ENCODE measurements around the gene SLC6A4. TPM values are rescaled to one million over a fixed set of nuclear protein-coding genes. Genes with fewer than 3 reads are reported as not detected.

SLC6A4 gene
- total RNA-seq, 1 experiment from 2014 or later, result 20.6 TPM

GRCh38 chr17:30221346-30221745 lies 14.2 kb downstream of the SLC6A4 start:
- H3K4me3 Mint-ChIP-seq (ENCODE audit: unreplicated experiment), result no peak overlapping the region
- Histone ChIP-seq H3K9me3 (no peaks in the 10 kb centered on the region), H3K4me3 (ENCODE audit: low read depth, low read length) (no peak overlapping the region), H3K27me3 (replicated peaks; ENCODE audit: control insufficient read depth, insufficient read depth, low read length) (no peaks in the 10 kb centered on the region), H3K36me3 (ENCODE audit: control insufficient read depth, insufficient read depth, low read length) (no peaks in the 10 kb centered on the region; the same call in none of the 2 replicates), H3K4me1 (peaks cover 63% of the 10 kb centered on the region)
- no TSS peak for BruUV-seq (replicated peaks)
- no peak for DNase-seq
- H3K36me3 Mint-ChIP-seq (ENCODE audit: insufficient read depth, unreplicated experiment), result peaks cover 32% of the 10 kb centered on the region
- H3K4me1 Mint-ChIP-seq (ENCODE audit: low read depth, unreplicated experiment), result peaks cover 62% of the 10 kb centered on the region
- TF ChIP-seq CTCF (IDR thresholded peaks at IDR 0.05; ENCODE audit: insufficient read depth in 1 of 2, low read depth in 1 of 2, low read length in 1 of 2, severe bottlenecking in 1 of 2, unreplicated experiment in 1 of 2), result no peak
- ChIA-PET CTCF (no interaction called here), POLR2A (no interaction called here)
- no peaks in the 10 kb centered on the region for H3K9me3 Mint-ChIP-seq (ENCODE audit: unreplicated experiment)
- H3K27ac Mint-ChIP-seq (ENCODE audit: unreplicated experiment), result peak overlapping the region; percentile 93
- intact Hi-C loops (cut with micrococcal nuclease; ENCODE audit: unreplicated experiment), result no loop called here
- H3K27me3 Mint-ChIP-seq (ENCODE audit: insufficient read depth, unreplicated experiment), result no peaks in the 10 kb centered on the region

DNA sequence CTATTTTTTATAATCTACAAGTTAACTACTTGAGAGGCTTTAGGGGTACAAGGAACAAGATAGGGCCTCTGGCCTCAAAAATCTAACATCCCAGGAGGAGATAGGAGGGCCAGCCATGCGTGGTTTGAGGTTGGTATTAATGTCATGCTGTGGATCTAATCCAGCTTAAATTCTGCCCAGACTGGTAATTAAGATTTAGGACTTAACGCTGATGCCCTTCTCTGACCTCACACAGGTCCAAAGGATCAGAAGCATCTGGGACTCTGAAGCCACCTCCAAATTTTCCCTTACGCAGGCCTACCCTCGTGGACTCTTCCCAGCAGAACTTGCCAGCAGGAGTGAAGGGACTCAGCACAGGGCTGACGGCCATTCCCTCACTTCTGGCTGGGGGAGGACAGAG lies 15.1 kb downstream of the SLC6A4 start:
- TF ChIP-seq CTCF (IDR thresholded peaks at IDR 0.05; ENCODE audit: insufficient read depth in 1 of 2, low read depth in 1 of 2, low read length in 1 of 2, severe bottlenecking in 1 of 2, unreplicated experiment in 1 of 2), result no peak
- Histone ChIP-seq H3K4me1 (peaks cover 58% of the 10 kb centered on the region), H3K4me3 (ENCODE audit: low read depth, low read length) (no peak overlapping the region), H3K36me3 (ENCODE audit: control insufficient read depth, insufficient read depth, low read length) (no peaks in the 10 kb centered on the region; the same call in none of the 2 replicates), H3K27me3 (replicated peaks; ENCODE audit: control insufficient read depth, insufficient read depth, low read length) (no peaks in the 10 kb centered on the region), H3K9me3 (no peaks in the 10 kb centered on the region)
- no peak for DNase-seq
- Mint-ChIP-seq H3K36me3 (ENCODE audit: insufficient read depth, unreplicated experiment) (peaks cover 24% of the 10 kb centered on the region), H3K4me1 (ENCODE audit: low read depth, unreplicated experiment) (peaks cover 54% of the 10 kb centered on the region), H3K27me3 (ENCODE audit: insufficient read depth, unreplicated experiment) (no peaks in the 10 kb centered on the region), H3K4me3 (ENCODE audit: unreplicated experiment) (peak overlapping the region; percentile 31), H3K9me3 (ENCODE audit: unreplicated experiment) (no peaks in the 10 kb centered on the region), H3K27ac (ENCODE audit: unreplicated experiment) (peak overlapping the region; percentile 83)
- intact Hi-C loops (cut with micrococcal nuclease; ENCODE audit: unreplicated experiment), result no loop called here
- ChIA-PET POLR2A (no interaction called here), CTCF (interaction anchor here (0.6 to 1.0 kb wide), 2 partner anchors 16 to 19 kb away, joined by 3 read pairs; no protein-coding TSS in a partner anchor)
- no TSS peak for BruUV-seq (replicated peaks)

DNA sequence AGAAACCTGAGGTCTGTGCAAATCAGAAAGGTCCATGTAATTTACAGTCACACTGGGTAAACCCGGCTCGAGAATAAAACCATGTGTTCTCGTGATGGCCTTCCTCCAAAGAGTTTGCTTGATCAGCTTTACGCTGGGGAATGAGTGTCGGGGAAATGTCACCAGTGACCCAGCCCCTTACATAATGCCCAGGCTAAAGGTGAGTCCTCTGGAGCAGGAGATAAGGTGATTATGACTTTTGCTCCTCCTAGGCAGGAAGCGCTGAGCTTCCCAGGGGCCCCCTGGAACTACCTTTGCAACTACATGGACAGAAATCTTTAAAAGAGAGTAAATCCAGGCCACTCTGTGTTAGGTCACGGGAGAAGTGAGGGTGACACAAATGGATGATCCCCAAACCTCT lies 15.7 kb downstream of the SLC6A4 start:
- peak; percentile 53 to 75 for DNase-seq
- no TSS peak for BruUV-seq (replicated peaks)
- Histone ChIP-seq H3K36me3 (ENCODE audit: control insufficient read depth, insufficient read depth, low read length) (no peaks in the 10 kb centered on the region; the same call in none of the 2 replicates), H3K4me1 (peaks cover 52% of the 10 kb centered on the region), H3K9me3 (no peaks in the 10 kb centered on the region), H3K4me3 (ENCODE audit: low read depth, low read length) (no peak overlapping the region), H3K27me3 (replicated peaks; ENCODE audit: control insufficient read depth, insufficient read depth, low read length) (no peaks in the 10 kb centered on the region)
- ChIA-PET POLR2A (interaction anchor here (0.6 kb wide), 1 partner anchor 1320 kb away, joined by 3 read pairs; no protein-coding TSS in a partner anchor), CTCF (interaction anchor here (0.6 to 1.0 kb wide), 2 partner anchors 17 to 19 kb away, joined by 3 read pairs; no protein-coding TSS in a partner anchor)
- TF ChIP-seq CTCF (IDR thresholded peaks at IDR 0.05; ENCODE audit: insufficient read depth in 1 of 2, low read depth in 1 of 2, low read length in 1 of 2, severe bottlenecking in 1 of 2, unreplicated experiment in 1 of 2), result no peak
- Mint-ChIP-seq H3K4me3 (ENCODE audit: unreplicated experiment) (peak overlapping the region; percentile 31), H3K4me1 (ENCODE audit: low read depth, unreplicated experiment) (peaks cover 48% of the 10 kb centered on the region), H3K9me3 (ENCODE audit: unreplicated experiment) (peaks cover 6% of the 10 kb centered on the region), H3K36me3 (ENCODE audit: insufficient read depth, unreplicated experiment) (peaks cover 25% of the 10 kb centered on the region), H3K27me3 (ENCODE audit: insufficient read depth, unreplicated experiment) (no peaks in the 10 kb centered on the region), H3K27ac (ENCODE audit: unreplicated experiment) (peak overlapping the region; percentile 83)
- intact Hi-C loops (cut with micrococcal nuclease; ENCODE audit: unreplicated experiment), result no loop called here
